KMS-11 (cell line): ENCODE measurements around the gene MIDN.

Source experiments
- H2AFZ ChIP-seq: fragments of 200-600 bp; sonication (generic); 2 replicates; pipeline ENCODE4 v1.6.1; 2016; ENCODE audit warnings: antibody characterized with exemption, mixed run types, low read depth
- H3K27ac ChIP-seq: fragments of 200-600 bp; sonication (generic); 2 replicates; pipeline ENCODE4 v1.6.1; 2016; ENCODE audit warnings: mild to moderate bottlenecking, mixed run types
- H3K27me3 ChIP-seq: fragments of 200-600 bp; sonication (generic); 2 replicates; pipeline ENCODE4 v1.6.1; 2017; ENCODE audit warnings: mild to moderate bottlenecking, low read depth, mixed run types, moderate library complexity; ENCODE audit not compliant: insufficient read depth
- H3K36me3 ChIP-seq: fragments of 200-600 bp; sonication (generic); 2 replicates; pipeline ENCODE4 v1.6.1; 2017; ENCODE audit warnings: mild to moderate bottlenecking, mixed run types; ENCODE audit not compliant: insufficient read depth
- H3K4me1 ChIP-seq: fragments of 200-600 bp; sonication (generic); 2 replicates; pipeline ENCODE4 v1.6.1; 2016; ENCODE audit warnings: mild to moderate bottlenecking, low read depth, mixed run types; ENCODE audit not compliant: poor library complexity, severe bottlenecking
- H3K4me2 ChIP-seq: fragments of 200-600 bp; sonication (generic); 2 replicates; pipeline ENCODE4 v1.7.0; 2016; ENCODE audit warnings: mild to moderate bottlenecking, mixed run types
- H3K4me3 ChIP-seq: fragments of 200-600 bp; sonication (generic); IDR thresholded peaks from 2 replicates; pipeline ENCODE4 v1.6.1; 2017; ENCODE audit warnings: low read depth, low read length, mixed read lengths; ENCODE audit not compliant: insufficient read depth
- H3K79me2 ChIP-seq: fragments of 200-600 bp; sonication (generic); 2 replicates; pipeline ENCODE4 v1.6.1; 2016; ENCODE audit warnings: low read depth, mixed run types; ENCODE audit not compliant: insufficient read depth
- H3K9ac ChIP-seq: fragments of 200-600 bp; sonication (generic); 2 replicates; pipeline ENCODE4 v1.6.1; 2016; ENCODE audit warnings: mild to moderate bottlenecking, mixed run types
- H4K20me1 ChIP-seq: fragments of 200-600 bp; sonication (generic); 2 replicates; pipeline ENCODE4 v1.6.1; 2016; ENCODE audit warnings: mild to moderate bottlenecking, mixed run types; ENCODE audit not compliant: insufficient read depth
- CTCF ChIP-seq: fragments of 200-600 bp; sonication (generic); conservative IDR thresholded peaks from 2 replicates; pipeline ENCODE4 v1.6.1; 2017; ENCODE audit warnings: low read depth, mild to moderate bottlenecking, antibody characterized with exemption, low read length, moderate library complexity, mixed read lengths

The MIDN gene

GRCh38 chr19:1231729-1232637, 16.4 kb upstream of the MIDN start:
- Histone ChIP-seq H3K36me3 (no peaks in the 10 kb centered on the region), H4K20me1 (no peaks in the 10 kb centered on the region), H3K27ac (no peak overlapping the region), H3K4me2 (no peak overlapping the region), H3K9ac (no peak overlapping the region), H2AFZ (no peak overlapping the region), H3K4me1 (no peaks in the 10 kb centered on the region), H3K79me2 (no peaks in the 10 kb centered on the region), H3K4me3 (no peak overlapping the region), H3K27me3 (peaks cover 10% of the 10 kb centered on the region; the same call in 1 of the 2 replicates)
- no peak for TF ChIP-seq CTCF

- no peak for TF ChIP-seq CTCF
- Histone ChIP-seq H3K4me3 (no peak overlapping the region), H3K4me2 (no peak overlapping the region), H4K20me1 (no peaks in the 10 kb centered on the region), H3K27ac (no peak overlapping the region), H3K4me1 (no peaks in the 10 kb centered on the region), H3K79me2 (no peaks in the 10 kb centered on the region), H2AFZ (no peak overlapping the region), H3K9ac (no peak overlapping the region), H3K27me3 (peaks cover 13% of the 10 kb centered on the region), H3K36me3 (no peaks in the 10 kb centered on the region)
Measured at GRCh38 chr19:1232652-1233072, 15.7 kb upstream of the MIDN start.

GRCh38 chr19:1233115-1233667, 15.2 kb upstream of the MIDN start:
- Histone ChIP-seq H3K36me3 (no peaks in the 10 kb centered on the region), H3K4me2 (no peak overlapping the region), H3K79me2 (no peaks in the 10 kb centered on the region), H3K27ac (no peak overlapping the region), H4K20me1 (no peaks in the 10 kb centered on the region), H3K4me3 (no peak overlapping the region), H2AFZ (no peak overlapping the region), H3K4me1 (no peaks in the 10 kb centered on the region), H3K9ac (no peak overlapping the region), H3K27me3 (peaks cover 13% of the 10 kb centered on the region)
- no peak for TF ChIP-seq CTCF

- no peaks in the 10 kb centered on the region for H4K20me1 ChIP-seq
- H3K27ac ChIP-seq: no peak overlapping the region
- H3K4me3 ChIP-seq: no peak overlapping the region
- H3K27me3 ChIP-seq: peaks cover 22% of the 10 kb centered on the region
- no peak overlapping the region for H3K4me2 ChIP-seq
- H3K36me3 ChIP-seq: no peaks in the 10 kb centered on the region
- no peak for TF ChIP-seq CTCF
- H3K79me2 ChIP-seq: no peaks in the 10 kb centered on the region
- H2AFZ ChIP-seq: no peak overlapping the region
- H3K4me1 ChIP-seq: no peaks in the 10 kb centered on the region
- H3K9ac ChIP-seq: no peak overlapping the region
Measured at GRCh38 chr19:1234051-1234954, 14.1 kb upstream of the MIDN start.
